Thymus (tissue), 11 donors: ENCODE measurements around the gene CPVL. TPM values are rescaled to one million over a fixed set of nuclear protein-coding genes. Genes with fewer than 3 reads are reported as not detected.

Experiments
- DNase-seq, 9 donors: peaks; one replicate each; pipeline ENCODE4 v3.0.0-alpha.2; 2013; ENCODE audit warnings: low spot score in 9 of 9, low read depth in 6 of 9, missing footprints in 1 of 9
- H3K27ac ChIP-seq, 2 donors: one replicate each; pipeline ENCODE4 v1.5.1; 2013; ENCODE audit warnings: control low read depth in 1 of 2, low read depth in 1 of 2, low read length in 1 of 2, mild to moderate bottlenecking in 1 of 2, moderate library complexity in 1 of 2
- H3K27me3 ChIP-seq, 2 donors: one replicate each; pipeline ENCODE4 v1.5.1; 2013; ENCODE audit warnings: low read length in 1 of 2; ENCODE audit not compliant: control insufficient read depth in 2 of 2, insufficient read depth in 1 of 2
- H3K36me3 ChIP-seq, 2 donors: one replicate each; pipeline ENCODE4 v1.5.1; 2013; ENCODE audit warnings: low read length in 1 of 2, mild to moderate bottlenecking in 1 of 2, moderate library complexity in 1 of 2; ENCODE audit not compliant: control insufficient read depth in 2 of 2, insufficient read depth in 2 of 2
- H3K4me1 ChIP-seq, 2 donors: one replicate each; pipeline ENCODE4 v1.5.1; 2013; ENCODE audit warnings: low read length in 2 of 2; ENCODE audit not compliant: control insufficient read depth in 2 of 2, insufficient read depth in 2 of 2
- H3K4me3 ChIP-seq, 2 donors: one replicate each; pipeline ENCODE4 v1.5.1; 2013; ENCODE audit warnings: low read length in 2 of 2, control low read depth in 1 of 2, mild to moderate bottlenecking in 1 of 2
- H3K9me3 ChIP-seq, 2 donors: one replicate each; pipeline ENCODE4 v1.5.1; 2013; ENCODE audit warnings: low read length in 1 of 2, mild to moderate bottlenecking in 1 of 2; ENCODE audit not compliant: control insufficient read depth in 2 of 2, insufficient read depth in 1 of 2
- WGBS: extraction: QIAGEN DNeasy Blood & Tissue Kit; methylation state at CpG from one replicate; pipeline ENCODE4 v1.1.7; 2013; 5-methylcytosine and 5-hydroxymethylcytosine counted together
- polyA plus RNA-seq: library from polyadenylated mRNA; stranded (reverse); fragments of 200-250 nt; gene quantifications from one replicate; pipeline ENCODE4 v1.2.3, GENCODE V29; 2013
- total RNA-seq: library from RNA; stranded (reverse); fragments of 120-200 nt; gene quantifications from one replicate; pipeline ENCODE4 v1.2.4, GENCODE V29; 2013
- donor health status: healthy.

Gene CPVL
- total and polyA plus RNA-seq, 2 donors, result 112 to 125 TPM

GRCh38 chr7:29078311-29079260, 67.8 kb downstream of the CPVL start:
- no peaks in the 10 kb centered on the region for H3K4me1 ChIP-seq
- no peak for DNase-seq
- H3K36me3 ChIP-seq, result no peaks in the 10 kb centered on the region
- H3K4me3 ChIP-seq, result no peak overlapping the region
- no peaks in the 10 kb centered on the region for H3K9me3 ChIP-seq
- H3K27ac ChIP-seq, result no peak overlapping the region
- WGBS, result 98% methylated on average over 4 of the region's 4 CpGs
- H3K27me3 ChIP-seq, result no peaks in the 10 kb centered on the region

GRCh38 chr7:29077854-29078253, 68.5 kb downstream of the CPVL start:
- Histone ChIP-seq H3K36me3 (no peaks in the 10 kb centered on the region), H3K27ac (no peak overlapping the region), H3K27me3 (no peaks in the 10 kb centered on the region), H3K4me3 (no peak overlapping the region), H3K4me1 (no peaks in the 10 kb centered on the region), H3K9me3 (no peaks in the 10 kb centered on the region)
- 98% methylated on average over 4 of the region's 4 CpGs for WGBS
- no peak for DNase-seq

GRCh38 chr7:29077176-29077575, 69.2 kb downstream of the CPVL start:
- no peaks in the 10 kb centered on the region for H3K36me3 ChIP-seq
- H3K9me3 ChIP-seq, result no peaks in the 10 kb centered on the region
- no peak overlapping the region for H3K4me3 ChIP-seq
- H3K27ac ChIP-seq, result no peak overlapping the region
- H3K27me3 ChIP-seq, result no peaks in the 10 kb centered on the region
- no peaks in the 10 kb centered on the region for H3K4me1 ChIP-seq
- no peak for DNase-seq

GRCh38 chr7:29076631-29077030, 69.7 kb downstream of the CPVL start:
- no peak for DNase-seq
- Histone ChIP-seq H3K36me3 (no peaks in the 10 kb centered on the region), H3K4me3 (no peak overlapping the region), H3K27me3 (no peaks in the 10 kb centered on the region), H3K9me3 (no peaks in the 10 kb centered on the region), H3K4me1 (no peaks in the 10 kb centered on the region), H3K27ac (no peak overlapping the region)
- 99% methylated on average over 5 of the region's 5 CpGs for WGBS

- no peaks in the 10 kb centered on the region for H3K36me3 ChIP-seq
Observed at GRCh38 chr7:29075606-29076005, 70.7 kb downstream of the CPVL start.

GRCh38 chr7:29071203-29071874, 75.0 kb downstream of the CPVL start:
- Histone ChIP-seq H3K9me3 (no peaks in the 10 kb centered on the region), H3K27me3 (no peaks in the 10 kb centered on the region), H3K36me3 (no peaks in the 10 kb centered on the region), H3K4me1 (no peaks in the 10 kb centered on the region), H3K4me3 (no peak overlapping the region), H3K27ac (no peak overlapping the region)
- no peak for DNase-seq
- 93% methylated on average over 5 of the region's 5 CpGs for WGBS

More at GRCh38 chr7:29075606-29076005, 70.7 kb downstream of the CPVL start:
- no peak for DNase-seq
- no peaks in the 10 kb centered on the region for H3K4me1 ChIP-seq
- no peak overlapping the region for H3K4me3 ChIP-seq
- WGBS, result 97% methylated on average over 1 of the region's 1 CpG
- no peaks in the 10 kb centered on the region for H3K27me3 ChIP-seq
- no peak overlapping the region for H3K27ac ChIP-seq
- H3K9me3 ChIP-seq, result no peaks in the 10 kb centered on the region

GRCh38 chr7:29066641-29067040, 79.7 kb downstream of the CPVL start:
- Histone ChIP-seq H3K9me3 (no peaks in the 10 kb centered on the region), H3K36me3 (no peaks in the 10 kb centered on the region), H3K27ac (no peak overlapping the region), H3K27me3 (no peaks in the 10 kb centered on the region), H3K4me3 (no peak overlapping the region), H3K4me1 (no peaks in the 10 kb centered on the region)
- no peak for DNase-seq
- 97% methylated on average over 2 of the region's 2 CpGs for WGBS

GRCh38 chr7:29065181-29065857, 81.0 kb downstream of the CPVL start:
- no peak for DNase-seq
- 76% methylated on average over 5 of the region's 5 CpGs for WGBS
- H3K4me1 ChIP-seq, result no peaks in the 10 kb centered on the region

GRCh38 chr7:29063872-29064271, 82.5 kb downstream of the CPVL start:
- Histone ChIP-seq H3K4me1 (no peaks in the 10 kb centered on the region), H3K9me3 (no peaks in the 10 kb centered on the region), H3K36me3 (no peaks in the 10 kb centered on the region), H3K27me3 (no peaks in the 10 kb centered on the region), H3K27ac (no peak overlapping the region), H3K4me3 (no peak overlapping the region)
- WGBS, result 95% methylated on average over 2 of the region's 2 CpGs
- no peak for DNase-seq

More at GRCh38 chr7:29065181-29065857, 81.0 kb downstream of the CPVL start:
- Histone ChIP-seq H3K36me3 (no peaks in the 10 kb centered on the region), H3K27ac (no peak overlapping the region), H3K4me3 (no peak overlapping the region), H3K27me3 (no peaks in the 10 kb centered on the region), H3K9me3 (no peaks in the 10 kb centered on the region)
